HepG2 (cell line): ENCODE measurements around the gene KLHL5. TPM values are rescaled to one million over a fixed set of nuclear protein-coding genes. Genes with fewer than 3 reads are reported as not detected.

Experiments
- ATAC-seq: fragments of 200-7000 bp; cut with Tn5 transposase; 3 replicates; pipeline ENCODE4 v1.9.1; 2020; ENCODE audit warnings: mild to moderate bottlenecking, moderate library complexity
- BruUV-seq: library from RNA; stranded (reverse); fragments of 400-500 nt; replicated peaks from 2 replicates; lab custom pipeline; 2021; lab: Mats Ljungman, UMichigan
- CTCF ChIA-PET: fragments of 300-600 bp; formaldehyde crosslinking; extraction: SDS; loops from one replicate; lab custom pipeline; 2021; ENCODE audit warnings: low total read pairs, inconsistent platforms, low intra/inter-chr PET ratio; lab: Yijun Ruan, JAX
- POLR2A ChIA-PET: fragments of 350-600 bp; sonication (Branson Sonifier 250); formaldehyde crosslinking; loops from one replicate; lab custom pipeline; 2020; ENCODE audit warnings: antibody characterized with exemption, inconsistent platforms; lab: Yijun Ruan, JAX
- DNase-seq: peaks from one replicate; pipeline ENCODE4 v3.0.0-alpha.2; 2015; ENCODE audit warnings: low spot score
- FAIRE-seq: peaks from 3 replicates; lab custom pipeline; 2011; peaks lifted over from hg19 to GRCh38; lab: Jason Lieb, UNC
- H2AFZ ChIP-seq: one replicate; pipeline ENCODE4 v1.6.1; 2011; ENCODE audit warnings: low read length, inconsistent platforms
- H3K27ac ChIP-seq: fragments of 300-600 bp; 3 replicates; pipeline ENCODE4 v1.8.0; 2011; ENCODE audit warnings: mixed run types, mild to moderate bottlenecking, mixed read lengths, low read length, inconsistent platforms; ENCODE audit not compliant: insufficient read depth; ENCODE audit errors: extremely low read length
- H3K27me3 ChIP-seq, 2 experiments: fragments of 200-600 bp in 1 of 2; 2 replicates in 1 of 2; 3 replicates in 1 of 2; pipeline versions ENCODE4 v1.6.0 to v1.8.0; 2011; ENCODE audit warnings: low read length in 2 of 2, mild to moderate bottlenecking in 2 of 2, moderate library complexity in 2 of 2, inconsistent platforms in 1 of 2; ENCODE audit not compliant: insufficient read depth in 2 of 2, control insufficient read depth in 1 of 2
- H3K36me3 ChIP-seq, 2 experiments: fragments of 200-600 bp in 1 of 2; replicated peaks in 1 of 2; 2 replicates in 1 of 2; 3 replicates in 1 of 2; pipeline versions ENCODE4 v1.5.1 to v1.8.0; 2011; ENCODE audit warnings: low read length in 2 of 2, inconsistent platforms in 1 of 2; ENCODE audit not compliant: insufficient read depth in 2 of 2, control insufficient read depth in 1 of 2
- H3K4me1 ChIP-seq: 2 replicates; pipeline ENCODE4 v1.5.1; 2012; ENCODE audit warnings: low read length, inconsistent platforms; ENCODE audit not compliant: insufficient read depth
- H3K4me2 ChIP-seq: 2 replicates; pipeline ENCODE4 v1.6.0; 2011; ENCODE audit warnings: low read depth, low read length, inconsistent platforms
- H3K4me3 ChIP-seq, 3 experiments: fragments of 200-600 bp in 1 of 3; sonication (generic), shearing (Covaris generic) in 1 of 3; replicated peaks in 1 of 3; 2 replicates each; pipeline ENCODE4 v1.5.1; 2011 to 2016; ENCODE audit warnings: low read length in 3 of 3, inconsistent platforms in 2 of 3, low read depth in 2 of 3, mild to moderate bottlenecking in 2 of 3, control low read depth in 1 of 3, mixed read lengths in 1 of 3; ENCODE audit not compliant: insufficient read depth in 1 of 3
- H3K79me2 ChIP-seq: one replicate; pipeline ENCODE4 v1.6.1; 2011; ENCODE audit warnings: low read length, inconsistent platforms; ENCODE audit not compliant: insufficient read depth
- H3K9ac ChIP-seq: 2 replicates; pipeline ENCODE4 v1.6.0; 2011; ENCODE audit warnings: mild to moderate bottlenecking, low read depth, low read length, inconsistent platforms; ENCODE audit not compliant: insufficient read depth
- H3K9me3 ChIP-seq: 2 replicates; pipeline ENCODE4 v1.5.1; 2012; ENCODE audit warnings: mild to moderate bottlenecking, low read length
- H4K20me1 ChIP-seq: 2 replicates; pipeline ENCODE4 v1.6.0; 2011; ENCODE audit warnings: inconsistent platforms, mild to moderate bottlenecking, low read length, moderate library complexity; ENCODE audit not compliant: insufficient read depth
- NFE2L1 ChIP-seq: sonication (generic); formaldehyde crosslinking; IDR thresholded peaks from 2 replicates; pipeline ENCODE4 v1.4.0; 2020; ENCODE audit warnings: missing genetic modification reagents, mild to moderate bottlenecking, borderline replicate concordance
- ONECUT2 ChIP-seq: sonication (generic); formaldehyde crosslinking; IDR thresholded peaks from 2 replicates; pipeline ENCODE4 v1.4.0; 2020; ENCODE audit warnings: missing genetic modification reagents
- PLRG1 ChIP-seq: fragments of 450-650 bp; conservative IDR thresholded peaks from 2 replicates; pipeline ENCODE4 v1.6.1; 2016
- SMAD1 ChIP-seq: sonication (generic); formaldehyde crosslinking; IDR thresholded peaks from 2 replicates; pipeline ENCODE4 v1.4.0; 2020; ENCODE audit warnings: missing genetic modification reagents, low read depth, mild to moderate bottlenecking, borderline replicate concordance
- SMC3 ChIP-seq: IDR thresholded peaks from 2 replicates; pipeline ENCODE4 v1.6.1; 2011; ENCODE audit warnings: low read length, improper control_type of control experiment
- SRF ChIP-seq: IDR thresholded peaks from 2 replicates; pipeline ENCODE4 v1.6.1; 2011; ENCODE audit warnings: mild to moderate bottlenecking, low read depth, low read length, moderate library complexity
- ZMYM3 ChIP-seq: sonication (generic); formaldehyde crosslinking; IDR thresholded peaks from 2 replicates; pipeline ENCODE4 v1.5.1; 2020; ENCODE audit warnings: mild to moderate bottlenecking, missing genetic modification reagents
- ZNF337 ChIP-seq: sonication (generic); formaldehyde crosslinking; IDR thresholded peaks from 2 replicates; pipeline ENCODE4 v1.5.1; 2020; ENCODE audit warnings: missing genetic modification reagents, low read depth, mild to moderate bottlenecking, borderline replicate concordance
- WGBS: methylation state at CpG from one replicate; pipeline ENCODE4 v1.1.6; 2017; ENCODE audit warnings: low lambda C conversion rate; 5-methylcytosine and 5-hydroxymethylcytosine counted together
- in situ Hi-C: cut with HindIII; loops from 2 replicates; pipeline ENCODE4 v1.10.0; 2017; ENCODE audit warnings: low pct_unique_long_range_greater_than_20kb; ENCODE audit not compliant: extremely low pct_ligation_motif_present
- intact Hi-C: fragments of 100-400 bp; cut with micrococcal nuclease; formaldehyde crosslinking; loops from one replicate; pipeline ENCODE4 v1.10.0; 2022; ENCODE audit not compliant: unreplicated experiment
- polyA plus RNA-seq, 8 experiments: library from polyadenylated mRNA; depleted of rRNA in 3 of 8; stranded (reverse) in 7 of 8; unstranded in 1 of 8; fragments of >200 nt; fragmentation: Illumina TruSeq in 4 of 8; extraction: Trizol in 4 of 8; gene quantifications; 2 replicates each; pipeline versions ENCODE4 v1.2.1 to v1.2.3, GENCODE V29; 2011 to 2016; ENCODE audit warnings: low read depth in 4 of 8, missing spikeins in 1 of 8, mixed read lengths in 1 of 8; ENCODE audit not compliant: insufficient read depth in 1 of 8
- total RNA-seq, 5 experiments: library from RNA; depleted of rRNA; stranded (reverse); fragments of >200 nt; fragmentation: Illumina TruSeq; extraction: Trizol; gene quantifications; 2 replicates each; pipeline ENCODE4 v1.2.3, GENCODE V29; 2016; ENCODE audit warnings: low read depth in 1 of 5
- TF ChIP-seq, protein P1 (sequence below): sonication (generic); formaldehyde crosslinking; IDR thresholded peaks from 2 replicates; pipeline ENCODE4 v1.4.0; 2020; ENCODE audit warnings: missing genetic modification reagents
- TF ChIP-seq, protein P2 (sequence below): IDR thresholded peaks from 2 replicates; pipeline ENCODE4 v1.6.1; 2016

The KLHL5 gene
- total and polyA plus RNA-seq, 2 of the 13 experiments (the other 11 are each of a cell fraction or from before 2014, with no cell fraction given) = 36.2 to 38.7 TPM

DNA sequence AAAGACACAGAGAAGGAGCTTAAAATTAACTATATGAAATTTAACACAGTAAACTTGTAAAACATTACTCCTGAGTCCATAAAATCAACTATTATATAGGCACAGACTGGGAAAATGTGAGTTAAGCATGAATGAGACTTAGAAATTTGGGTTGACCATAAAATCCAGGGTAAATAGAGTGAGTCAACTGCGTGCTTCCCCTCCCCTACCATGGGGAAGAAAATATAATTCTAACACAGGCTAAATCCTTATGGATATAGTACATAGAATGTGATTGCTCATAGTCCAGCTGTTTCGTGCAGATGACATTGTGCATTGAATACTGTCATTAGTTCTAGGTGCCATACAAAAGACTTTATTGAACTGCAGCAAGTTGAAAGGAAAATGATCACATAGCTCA, 42.2 kb downstream of the KLHL5 start (continued):
- TF ChIP-seq ZNF337 (CRISPR knock-in tag) (no peak), PLRG1 (no peak)

DNA sequence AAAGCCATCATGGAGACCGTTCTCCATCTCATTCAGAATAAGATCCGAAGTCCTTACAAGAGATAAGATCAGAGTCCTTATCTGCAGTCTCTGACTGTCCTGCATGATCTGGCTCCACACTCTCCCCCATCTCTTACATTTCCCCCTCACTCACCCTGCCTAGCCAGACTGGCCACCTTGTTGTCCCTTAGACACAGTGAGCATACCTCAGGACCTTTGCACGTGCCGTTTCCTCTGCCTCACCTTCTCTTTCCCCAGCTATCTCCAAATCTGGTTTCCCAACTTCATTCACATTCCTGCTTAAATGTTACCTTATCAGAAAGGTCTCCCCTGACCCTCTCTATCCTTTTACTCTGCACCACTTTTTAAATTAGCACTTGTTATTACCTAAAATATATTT, 44.0 kb downstream of the KLHL5 start:
- Histone ChIP-seq H3K79me2 (no peaks in the 10 kb centered on the region), H3K36me3 (peaks cover 10 to 30% of the 10 kb centered on the region in 2 experiments; a peak in 4 of 5 replicates), H3K27me3 (no peaks in the 10 kb centered on the region), H3K9ac (no peak overlapping the region), H3K9me3 (no peaks in the 10 kb centered on the region), H3K4me2 (no peak overlapping the region), H3K4me1 (no peaks in the 10 kb centered on the region), H4K20me1 (no peaks in the 10 kb centered on the region), H2AFZ (no peak overlapping the region), H3K27ac (no peak overlapping the region), H3K4me3 (no peak overlapping the region)
- intact Hi-C loops = no loop called here
- no peak for DNase-seq
- peak; percentile 39; the same call in 1 of the 2 replicates for TF ChIP-seq ZMYM3 (CRISPR knock-in tag)
- TF ChIP-seq, protein P1, sequence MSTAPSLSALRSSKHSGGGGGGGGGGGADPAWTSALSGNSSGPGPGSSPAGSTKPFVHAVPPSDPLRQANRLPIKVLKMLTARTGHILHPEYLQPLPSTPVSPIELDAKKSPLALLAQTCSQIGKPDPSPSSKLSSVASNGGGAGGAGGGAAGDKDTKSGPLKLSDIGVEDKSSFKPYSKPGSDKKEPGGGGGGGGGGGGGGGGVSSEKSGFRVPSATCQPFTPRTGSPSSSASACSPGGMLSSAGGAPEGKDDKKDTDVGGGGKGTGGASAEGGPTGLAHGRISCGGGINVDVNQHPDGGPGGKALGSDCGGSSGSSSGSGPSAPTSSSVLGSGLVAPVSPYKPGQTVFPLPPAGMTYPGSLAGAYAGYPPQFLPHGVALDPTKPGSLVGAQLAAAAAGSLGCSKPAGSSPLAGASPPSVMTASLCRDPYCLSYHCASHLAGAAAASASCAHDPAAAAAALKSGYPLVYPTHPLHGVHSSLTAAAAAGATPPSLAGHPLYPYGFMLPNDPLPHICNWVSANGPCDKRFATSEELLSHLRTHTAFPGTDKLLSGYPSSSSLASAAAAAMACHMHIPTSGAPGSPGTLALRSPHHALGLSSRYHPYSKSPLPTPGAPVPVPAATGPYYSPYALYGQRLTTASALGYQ (CRISPR knock-in tag) = no peak
- no peak for ATAC-seq
- WGBS = 95% methylated on average over 4 of the region's 4 CpGs
- no peak for FAIRE-seq
- ChIA-PET POLR2A (no interaction called here), CTCF (no interaction called here)
- in situ Hi-C loops = no loop called here
- BruUV-seq = no TSS peak

DNA sequence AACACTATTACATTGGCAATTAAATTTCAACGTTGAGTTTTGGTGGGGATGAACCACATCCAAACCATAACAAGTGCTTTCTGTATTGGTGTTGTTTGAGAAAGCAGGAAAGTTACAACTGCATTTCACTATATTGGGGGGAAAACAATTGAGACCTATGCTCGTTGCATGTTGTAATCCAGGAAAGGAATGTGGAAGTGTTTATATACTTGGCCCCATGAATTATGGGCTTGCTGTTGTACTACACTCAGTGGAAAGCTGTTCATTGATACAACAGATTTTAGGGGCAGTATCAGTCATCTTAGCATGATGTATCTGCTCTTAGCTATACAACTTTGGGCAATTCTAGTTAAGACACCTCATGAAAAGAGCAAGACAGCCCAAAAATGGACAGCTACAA, 52.4 kb downstream of the KLHL5 start:
- H3K4me1 ChIP-seq = no peaks in the 10 kb centered on the region
- H4K20me1 ChIP-seq = no peaks in the 10 kb centered on the region
- BruUV-seq = no TSS peak
- ATAC-seq (no peak), FAIRE-seq (no peak), DNase-seq (no peak)
- no peak overlapping the region for H3K4me3 ChIP-seq
- no peak overlapping the region for H3K27ac ChIP-seq
- in situ Hi-C loops (no loop called here), intact Hi-C loops (no loop called here)
- peaks cover 3 to 38% of the 10 kb centered on the region in 2 experiments; a peak in 4 of 5 replicates for H3K36me3 ChIP-seq
- H3K27me3 ChIP-seq = no peaks in the 10 kb centered on the region
- WGBS = 72% methylated on average over 2 of the region's 2 CpGs
- H2AFZ ChIP-seq = no peak overlapping the region
- no peaks in the 10 kb centered on the region for H3K9me3 ChIP-seq
- H3K9ac ChIP-seq = no peak overlapping the region
- CTCF ChIA-PET = no interaction called here
- POLR2A ChIA-PET = no interaction called here
- H3K4me2 ChIP-seq = no peak overlapping the region
- no peaks in the 10 kb centered on the region for H3K79me2 ChIP-seq
- TF ChIP-seq, protein P2, sequence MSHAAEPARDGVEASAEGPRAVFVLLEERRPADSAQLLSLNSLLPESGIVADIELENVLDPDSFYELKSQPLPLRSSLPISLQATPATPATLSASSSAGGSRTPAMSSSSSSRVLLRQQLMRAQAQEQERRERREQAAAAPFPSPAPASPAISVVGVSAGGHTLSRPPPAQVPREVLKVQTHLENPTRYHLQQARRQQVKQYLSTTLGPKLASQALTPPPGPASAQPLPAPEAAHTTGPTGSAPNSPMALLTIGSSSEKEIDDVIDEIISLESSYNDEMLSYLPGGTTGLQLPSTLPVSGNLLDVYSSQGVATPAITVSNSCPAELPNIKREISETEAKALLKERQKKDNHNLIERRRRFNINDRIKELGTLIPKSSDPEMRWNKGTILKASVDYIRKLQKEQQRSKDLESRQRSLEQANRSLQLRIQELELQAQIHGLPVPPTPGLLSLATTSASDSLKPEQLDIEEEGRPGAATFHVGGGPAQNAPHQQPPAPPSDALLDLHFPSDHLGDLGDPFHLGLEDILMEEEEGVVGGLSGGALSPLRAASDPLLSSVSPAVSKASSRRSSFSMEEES (CRISPR knock-in tag) = no peak
- no peak for TF ChIP-seq SRF
- no peak for TF ChIP-seq ONECUT2 (CRISPR knock-in tag)
- TF ChIP-seq SMAD1 (CRISPR knock-in tag) = no peak
- no peak for TF ChIP-seq SMC3
- TF ChIP-seq NFE2L1 (CRISPR knock-in tag) = no peak
